MM.1S (cell line): ENCODE data around the gene TSPAN9.

Experiments
- DNase-seq: peaks from one replicate; pipeline ENCODE4 v3.0.0-alpha.2; 2015
- H2AFZ ChIP-seq: fragments of 300-600 bp; sonication (generic); 2 replicates; pipeline ENCODE4 v1.6.0; 2016; ENCODE audit warnings: antibody characterized with exemption, low read length
- H3F3A ChIP-seq: fragments of 300-600 bp; sonication (generic); 2 replicates; pipeline ENCODE4 v1.6.1; 2016; ENCODE audit warnings: mild to moderate bottlenecking, antibody characterized with exemption, low read length, moderate library complexity, mixed read lengths; ENCODE audit not compliant: insufficient read depth
- H3K27ac ChIP-seq: fragments of 300-600 bp; sonication (generic); 2 replicates; pipeline ENCODE4 v1.5.1; 2016; ENCODE audit warnings: mild to moderate bottlenecking, low read length
- H3K27me3 ChIP-seq: fragments of 300-600 bp; sonication (generic); replicated peaks from 2 replicates; pipeline ENCODE4 v1.6.0; 2016; ENCODE audit warnings: low read length; ENCODE audit not compliant: insufficient read depth
- H3K36me3 ChIP-seq: fragments of 300-600 bp; sonication (generic); replicated peaks from 2 replicates; pipeline ENCODE4 v1.6.1; 2016; ENCODE audit warnings: mild to moderate bottlenecking, low read length, mixed read lengths; ENCODE audit not compliant: insufficient read depth
- H3K4me1 ChIP-seq: fragments of 300-600 bp; sonication (generic); 2 replicates; pipeline ENCODE4 v1.6.1; 2016; ENCODE audit warnings: low read length, mixed read lengths
- H3K4me2 ChIP-seq: fragments of 300-600 bp; sonication (generic); 2 replicates; pipeline ENCODE4 v1.6.0; 2016; ENCODE audit warnings: low read depth, low read length
- H3K4me3 ChIP-seq: fragments of 300-600 bp; sonication (generic); 2 replicates; pipeline ENCODE4 v1.5.1; 2016; ENCODE audit warnings: low read length, mixed read lengths
- H3K79me2 ChIP-seq: fragments of 300-600 bp; sonication (generic); 2 replicates; pipeline ENCODE4 v1.6.1; 2016; ENCODE audit warnings: mixed run types, low read length, mixed read lengths
- H3K9ac ChIP-seq: fragments of 300-600 bp; sonication (generic); 2 replicates; pipeline ENCODE4 v1.6.1; 2016; ENCODE audit warnings: low read length, mixed read lengths
- H3K9me2 ChIP-seq: fragments of 300-600 bp; sonication (generic); replicated peaks from 2 replicates; pipeline ENCODE4 v1.6.1; 2016; ENCODE audit warnings: mild to moderate bottlenecking, low read length, mixed read lengths; ENCODE audit not compliant: insufficient read depth
- H3K9me3 ChIP-seq: fragments of 300-600 bp; sonication (generic); replicated peaks from 2 replicates; pipeline ENCODE4 v1.6.1; 2016; ENCODE audit warnings: mild to moderate bottlenecking, low read length, mixed read lengths; ENCODE audit not compliant: insufficient read depth
- H4K20me1 ChIP-seq: fragments of 300-600 bp; sonication (generic); 2 replicates; pipeline ENCODE4 v1.6.1; 2016; ENCODE audit warnings: mild to moderate bottlenecking, low read length, moderate library complexity, mixed read lengths; ENCODE audit not compliant: insufficient read depth
- CTCF ChIP-seq: fragments of 300-600 bp; sonication (generic); IDR thresholded peaks from 2 replicates; pipeline ENCODE4 v1.5.1; 2016; ENCODE audit warnings: antibody characterized with exemption, low read length, mixed read lengths
- EZH2 ChIP-seq: fragments of 300-600 bp; sonication (generic); optimal IDR thresholded peaks from 2 replicates; pipeline ENCODE3; 2017; ENCODE audit warnings: low read depth, mild to moderate bottlenecking, antibody characterized with exemption, low read length, mixed read lengths
- EZH2phosphoT487 ChIP-seq: fragments of 300-600 bp; sonication (generic); IDR thresholded peaks from 2 replicates; pipeline ENCODE4 v1.6.1; 2018; ENCODE audit warnings: antibody characterized with exemption, low read length

The TSPAN9 gene

GRCh38 chr12:3042826-3043225, 34.4 kb upstream of the TSPAN9 start:
- Histone ChIP-seq H3K4me2 (no peak overlapping the region), H3K9me2 (no peaks in the 10 kb centered on the region), H3K79me2 (no peaks in the 10 kb centered on the region), H3K9ac (no peak overlapping the region), H3K9me3 (no peaks in the 10 kb centered on the region), H3K4me1 (no peaks in the 10 kb centered on the region), H2AFZ (no peak overlapping the region), H3K27me3 (peaks cover 6% of the 10 kb centered on the region; the same call in 1 of the 2 replicates), H3F3A (no peaks in the 10 kb centered on the region), H3K27ac (no peak overlapping the region), H3K36me3 (no peaks in the 10 kb centered on the region), H3K4me3 (no peak overlapping the region), H4K20me1 (no peaks in the 10 kb centered on the region)
- no peak for DNase-seq
- TF ChIP-seq EZH2phosphoT487 = no peak
- no peak for TF ChIP-seq CTCF
- TF ChIP-seq EZH2 = no peak

GRCh38 chr12:3043406-3043805, 33.8 kb upstream of the TSPAN9 start:
- no peaks in the 10 kb centered on the region for H3K9me2 ChIP-seq
- H3F3A ChIP-seq = no peaks in the 10 kb centered on the region
- no peaks in the 10 kb centered on the region for H3K4me1 ChIP-seq
- H4K20me1 ChIP-seq = no peaks in the 10 kb centered on the region
- H3K27ac ChIP-seq = no peak overlapping the region
- no peaks in the 10 kb centered on the region for H3K36me3 ChIP-seq
- H3K4me2 ChIP-seq = no peak overlapping the region
- no peak for DNase-seq
- no peaks in the 10 kb centered on the region for H3K9me3 ChIP-seq
- no peak overlapping the region for H3K9ac ChIP-seq
- TF ChIP-seq CTCF (no peak), EZH2 (no peak), EZH2phosphoT487 (no peak)
- no peaks in the 10 kb centered on the region for H3K79me2 ChIP-seq
- peaks cover 12% of the 10 kb centered on the region; the same call in 1 of the 2 replicates for H3K27me3 ChIP-seq
- no peak overlapping the region for H2AFZ ChIP-seq
- no peak overlapping the region for H3K4me3 ChIP-seq

GRCh38 chr12:3044141-3044630, 33.0 kb upstream of the TSPAN9 start:
- TF ChIP-seq EZH2 (no peak), EZH2phosphoT487 (no peak), CTCF (no peak)

More at GRCh38 chr12:3044141-3044630, 33.0 kb upstream of the TSPAN9 start:
- no peaks in the 10 kb centered on the region for H3K79me2 ChIP-seq
- no peak overlapping the region for H2AFZ ChIP-seq
- no peaks in the 10 kb centered on the region for H3K9me3 ChIP-seq
- H3K9me2 ChIP-seq = no peaks in the 10 kb centered on the region
- no peak overlapping the region for H3K4me2 ChIP-seq
- no peak overlapping the region for H3K9ac ChIP-seq
- peaks cover 14% of the 10 kb centered on the region for H3K27me3 ChIP-seq
- DNase-seq = no peak
- no peaks in the 10 kb centered on the region for H4K20me1 ChIP-seq
- H3K36me3 ChIP-seq = no peaks in the 10 kb centered on the region
- H3F3A ChIP-seq = no peaks in the 10 kb centered on the region
- no peak overlapping the region for H3K4me3 ChIP-seq
- no peaks in the 10 kb centered on the region for H3K4me1 ChIP-seq
- no peak overlapping the region for H3K27ac ChIP-seq
